Muscle layer of duodenum (tissue), 2 donors: ENCODE results near the gene GRAMD2A.
A peak's percentile ranks its signal among the peaks of the same experiment; 100 is the strongest.

Experiments used
- H3K27ac ChIP-seq: one replicate; pipeline ENCODE4 v1.7.0; 2013; ENCODE audit warnings: mild to moderate bottlenecking, low read length
- H3K27me3 ChIP-seq: one replicate; pipeline ENCODE4 v1.7.0; 2013; ENCODE audit warnings: low read depth, mild to moderate bottlenecking, control low read depth, low read length
- H3K36me3 ChIP-seq, 2 donors: one replicate each; pipeline ENCODE4 v1.7.0; 2013; ENCODE audit warnings: low read length in 2 of 2, control low read depth in 1 of 2, mild to moderate bottlenecking in 1 of 2; ENCODE audit not compliant: insufficient read depth in 2 of 2, control insufficient read depth in 1 of 2
- H3K4me1 ChIP-seq, 2 donors: one replicate each; pipeline ENCODE4 v1.7.0; 2013; ENCODE audit warnings: low read length in 2 of 2, mild to moderate bottlenecking in 2 of 2, control low read depth in 1 of 2, moderate library complexity in 1 of 2; ENCODE audit not compliant: insufficient read depth in 2 of 2, control insufficient read depth in 1 of 2
- H3K4me3 ChIP-seq, 2 donors: one replicate each; pipeline ENCODE4 v1.7.0; 2013; ENCODE audit warnings: low read length in 2 of 2, low read depth in 1 of 2, mild to moderate bottlenecking in 1 of 2
- H3K9me3 ChIP-seq, 2 donors: one replicate each; pipeline ENCODE4 v1.7.0; 2013; ENCODE audit warnings: low read length in 2 of 2, control low read depth in 1 of 2, mild to moderate bottlenecking in 1 of 2; ENCODE audit not compliant: control insufficient read depth in 1 of 2
- donor health status: healthy.

GRAMD2A gene

DNA sequence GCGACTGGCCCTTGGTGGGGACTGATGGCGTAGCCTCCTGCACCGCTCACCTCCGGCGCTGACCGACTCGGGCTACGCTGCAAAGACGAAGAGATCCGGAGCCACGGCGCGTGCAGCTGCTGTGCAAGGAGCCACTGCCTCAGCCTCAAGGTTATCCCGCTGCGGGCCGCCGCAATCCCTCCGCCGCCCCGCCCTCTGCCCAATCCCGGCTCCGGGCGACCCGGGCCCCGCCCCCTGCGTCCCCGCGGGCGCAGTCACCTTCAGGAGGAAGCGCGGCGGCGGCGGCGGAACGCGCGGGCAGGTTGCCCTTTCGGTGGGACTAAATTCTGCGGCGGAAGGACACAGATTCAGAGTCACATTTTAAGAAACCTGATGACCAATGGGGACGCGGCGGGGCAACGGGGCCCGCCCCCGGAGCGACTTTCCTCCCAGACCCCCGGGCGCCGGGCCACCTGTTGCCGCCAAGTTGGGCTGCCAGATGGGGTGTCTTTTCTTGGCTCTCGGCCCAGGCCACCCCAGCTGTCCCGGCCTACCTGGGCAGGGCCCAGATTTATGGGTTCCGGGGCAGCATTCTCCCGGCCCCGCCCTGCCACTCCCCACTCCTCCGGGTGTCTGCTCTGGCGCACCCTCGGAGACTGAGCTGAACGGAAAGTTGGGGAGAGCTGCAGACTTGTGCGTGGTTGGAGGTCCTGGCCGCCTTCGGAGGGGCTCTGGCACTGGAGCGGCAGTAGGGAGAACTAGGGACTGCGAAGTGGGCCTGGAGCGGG is 33.7 kb upstream of the GRAMD2A start, which contains the start of gene PKM:
Gene PKM, minus strand, starts transcription at position 125 of the 767 bp plus-strand sequence. CDS start 12,093 bp downstream, outside the sequence.
- Histone ChIP-seq H3K27ac (peak within 1 kb of the TSS; percentile 97), H3K36me3 (peaks cover 0 to 25% of the 10 kb centered on the region in 2 donors), H3K4me1 (peaks cover 29 to 44% of the 10 kb centered on the region in 2 donors), H3K4me3 (peak within 1 kb of the TSS; percentile 89 to 92), H3K9me3 (no peaks in the 10 kb centered on the region), H3K27me3 (no peaks in the 10 kb centered on the region)

DNA sequence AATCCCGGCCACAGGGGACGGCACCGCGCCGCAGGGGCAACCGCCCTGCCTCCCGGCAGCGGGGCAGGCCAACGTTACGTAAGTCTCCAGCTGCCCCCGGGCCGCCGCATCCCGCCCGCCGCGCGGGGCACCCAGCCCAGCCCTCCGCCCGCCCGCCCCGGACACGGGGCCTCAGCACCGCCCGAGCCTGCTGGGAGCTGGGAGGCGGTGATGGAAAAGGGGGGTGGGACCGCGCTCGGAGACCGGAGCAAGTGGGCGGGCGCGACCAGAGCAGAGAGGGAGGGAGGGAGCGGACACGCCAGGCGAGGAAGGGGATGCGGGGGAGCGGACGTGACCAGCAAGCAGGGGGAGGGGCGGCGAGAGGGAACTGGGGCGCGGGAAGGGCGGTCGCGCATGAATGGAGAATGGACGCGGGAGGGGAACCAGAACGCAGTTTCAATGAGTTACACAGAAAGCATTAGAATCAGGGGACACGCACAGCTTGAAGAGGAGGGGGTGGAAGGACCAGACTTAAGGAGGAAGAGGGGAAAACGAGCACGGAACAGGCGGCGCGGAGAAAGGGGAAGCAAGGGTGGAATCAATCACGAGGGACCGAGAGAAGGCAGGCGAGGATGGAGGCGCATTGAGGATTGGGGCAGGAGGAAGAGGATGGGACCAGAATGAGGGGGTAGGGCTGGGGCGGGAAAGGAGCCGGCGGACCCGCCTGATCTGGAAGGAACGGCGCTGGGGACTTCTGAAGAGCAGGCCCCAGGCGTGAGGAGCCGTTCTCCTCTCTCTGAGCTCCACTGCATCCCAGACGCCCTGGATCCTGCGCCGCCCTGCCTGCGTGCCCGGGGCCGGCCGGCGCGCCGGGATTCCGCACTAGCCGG is 32.8 kb upstream of the GRAMD2A start:
- Histone ChIP-seq H3K9me3 (no peaks in the 10 kb centered on the region), H3K4me3 (peak overlapping the region; percentile 84 to 92), H3K27ac (peak overlapping the region; percentile 97), H3K4me1 (peaks cover 29 to 49% of the 10 kb centered on the region in 2 donors), H3K27me3 (no peaks in the 10 kb centered on the region), H3K36me3 (peaks cover 0 to 25% of the 10 kb centered on the region in 2 donors)

DNA sequence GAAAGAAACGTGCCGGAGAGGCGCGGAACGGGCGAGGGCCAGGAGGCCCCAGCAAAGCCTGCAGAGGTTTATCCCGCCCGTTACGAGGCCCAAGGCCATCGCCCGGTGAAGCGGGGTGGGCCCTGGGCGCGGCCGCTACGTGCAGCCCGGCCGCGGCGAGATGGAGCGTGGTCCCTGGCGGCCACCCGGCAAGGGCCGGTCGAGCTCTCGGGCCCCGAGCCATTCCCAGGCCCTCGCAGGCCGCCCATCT is 32.3 kb upstream of the GRAMD2A start:
- H3K36me3 ChIP-seq: peaks cover 0 to 25% of the 10 kb centered on the region in 2 donors
- peaks cover 29 to 49% of the 10 kb centered on the region in 2 donors for H3K4me1 ChIP-seq
- no peaks in the 10 kb centered on the region for H3K9me3 ChIP-seq
- H3K27me3 ChIP-seq: no peaks in the 10 kb centered on the region
- H3K27ac ChIP-seq: peak overlapping the region; percentile 97
- peak overlapping the region; percentile 77 to 92 for H3K4me3 ChIP-seq

DNA sequence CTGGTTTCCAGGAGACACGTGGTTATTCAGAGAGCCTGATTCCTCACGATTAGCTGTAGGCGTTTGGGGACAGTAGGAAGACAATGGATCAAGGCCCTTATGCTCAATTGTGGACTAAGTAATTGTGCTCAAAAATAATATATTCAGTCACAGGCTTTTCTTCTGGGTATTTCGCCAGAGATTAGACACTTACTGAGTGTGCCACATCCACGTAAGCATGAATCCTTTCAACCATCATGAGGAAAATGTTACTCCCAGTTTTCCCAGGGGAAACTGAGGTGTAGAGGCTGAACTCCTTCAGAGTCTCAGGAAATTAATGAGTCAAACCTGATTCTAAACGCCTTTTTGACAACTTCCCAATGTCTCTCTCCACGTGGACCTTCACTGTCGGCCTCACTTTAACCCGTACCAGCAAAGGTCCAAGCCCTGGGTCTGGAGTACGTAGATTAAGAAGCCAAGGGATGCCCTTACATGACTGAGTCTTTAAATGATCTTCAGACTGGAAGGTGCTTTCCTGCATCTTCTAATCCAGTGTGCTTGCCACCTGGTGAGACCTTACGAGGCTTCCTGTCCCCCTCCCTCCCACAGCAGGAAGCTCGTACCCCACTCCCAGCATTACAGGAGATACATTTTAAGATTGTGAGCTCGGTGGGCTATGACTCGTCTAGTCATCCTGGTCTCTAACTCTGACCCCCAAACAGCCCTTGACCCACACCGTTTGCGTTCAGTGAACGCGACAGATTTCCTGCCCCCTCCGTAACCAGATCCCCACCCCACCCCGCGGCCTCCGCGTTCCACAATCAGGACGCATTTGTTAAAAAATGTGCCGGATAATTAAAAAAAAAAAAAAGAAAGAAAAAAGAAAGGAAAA is 31.7 kb upstream of the GRAMD2A start:
- H3K27me3 ChIP-seq: no peaks in the 10 kb centered on the region
- H3K4me1 ChIP-seq: peaks cover 29 to 49% of the 10 kb centered on the region in 2 donors
- peak overlapping the region; percentile 97 for H3K27ac ChIP-seq
- peak overlapping the region; percentile 77 to 92 for H3K4me3 ChIP-seq
- no peaks in the 10 kb centered on the region for H3K9me3 ChIP-seq
- H3K36me3 ChIP-seq: peaks cover 0 to 25% of the 10 kb centered on the region in 2 donors

DNA sequence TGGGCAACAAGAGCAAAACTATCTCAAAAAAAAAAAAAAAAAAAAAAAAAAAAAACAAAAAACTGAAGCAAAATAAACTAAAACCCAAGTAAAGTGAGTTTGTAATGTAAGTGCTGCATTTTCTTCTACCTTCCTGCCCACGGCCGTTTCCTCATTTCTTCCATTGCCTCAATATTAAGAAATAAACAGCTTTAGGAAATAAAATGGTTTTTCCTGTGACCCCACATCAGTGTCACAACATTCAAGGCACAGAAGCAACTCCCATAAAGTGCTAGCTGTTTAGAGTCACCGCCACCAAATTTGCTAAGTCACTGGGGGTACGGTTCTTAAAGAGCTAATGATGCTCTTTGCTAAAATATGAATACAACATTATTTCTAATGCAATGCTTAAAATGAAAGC is 30.1 kb upstream of the GRAMD2A start:
- Histone ChIP-seq H3K9me3 (no peaks in the 10 kb centered on the region), H3K27me3 (no peaks in the 10 kb centered on the region), H3K4me1 (peaks cover 29 to 47% of the 10 kb centered on the region in 2 donors), H3K27ac (peak overlapping the region; percentile 97), H3K36me3 (peaks cover 0 to 25% of the 10 kb centered on the region in 2 donors), H3K4me3 (peak overlapping the region; percentile 77 to 92)

DNA sequence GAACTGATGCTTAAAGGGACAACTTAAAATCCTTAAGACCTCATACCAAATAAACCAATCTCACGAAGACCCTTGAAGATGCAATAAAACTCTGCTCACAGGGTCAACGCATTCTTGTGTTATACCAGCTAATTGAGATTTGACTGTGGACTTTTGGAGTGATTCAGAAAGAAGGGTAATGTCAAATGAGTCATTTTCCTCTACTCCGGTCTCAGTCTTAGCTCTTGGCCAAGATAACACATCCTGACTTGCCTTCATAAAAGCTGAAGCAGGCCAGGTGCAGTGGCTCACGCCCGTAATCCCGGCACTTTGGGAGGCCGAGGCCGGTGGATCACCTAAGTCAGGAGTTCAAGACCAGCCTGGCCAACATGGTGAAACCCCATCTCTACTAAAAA is 29.6 kb upstream of the GRAMD2A start:
- Histone ChIP-seq H3K27ac (peak overlapping the region; percentile 86), H3K36me3 (peaks cover 0 to 25% of the 10 kb centered on the region in 2 donors), H3K4me1 (peaks cover 26 to 47% of the 10 kb centered on the region in 2 donors), H3K4me3 (no peak overlapping the region), H3K27me3 (no peaks in the 10 kb centered on the region), H3K9me3 (no peaks in the 10 kb centered on the region)

DNA sequence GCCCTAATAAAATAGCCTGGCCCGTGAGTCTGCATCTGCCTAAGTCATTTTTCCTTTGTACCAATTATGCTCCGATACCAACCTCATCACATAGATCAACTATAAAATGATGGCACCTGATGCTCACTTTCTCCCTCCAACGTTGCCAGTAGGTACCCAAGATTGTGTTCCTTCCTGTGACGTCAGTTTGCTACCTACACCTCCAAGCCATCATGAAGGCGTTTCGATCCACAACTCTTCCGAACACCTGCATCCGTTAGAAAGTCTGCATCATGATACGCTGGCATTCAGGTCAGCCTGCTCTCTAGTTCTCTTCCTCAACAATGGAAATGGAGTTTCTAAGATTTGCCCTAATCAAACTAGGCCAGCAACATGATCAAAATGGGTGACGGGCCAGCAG is 25.7 kb upstream of the GRAMD2A start:
- Histone ChIP-seq H3K9me3 (no peaks in the 10 kb centered on the region), H3K4me1 (peaks cover 14 to 38% of the 10 kb centered on the region in 2 donors), H3K27ac (no peak overlapping the region), H3K4me3 (no peak overlapping the region), H3K36me3 (peaks cover 8 to 20% of the 10 kb centered on the region in 2 donors), H3K27me3 (no peaks in the 10 kb centered on the region)

DNA sequence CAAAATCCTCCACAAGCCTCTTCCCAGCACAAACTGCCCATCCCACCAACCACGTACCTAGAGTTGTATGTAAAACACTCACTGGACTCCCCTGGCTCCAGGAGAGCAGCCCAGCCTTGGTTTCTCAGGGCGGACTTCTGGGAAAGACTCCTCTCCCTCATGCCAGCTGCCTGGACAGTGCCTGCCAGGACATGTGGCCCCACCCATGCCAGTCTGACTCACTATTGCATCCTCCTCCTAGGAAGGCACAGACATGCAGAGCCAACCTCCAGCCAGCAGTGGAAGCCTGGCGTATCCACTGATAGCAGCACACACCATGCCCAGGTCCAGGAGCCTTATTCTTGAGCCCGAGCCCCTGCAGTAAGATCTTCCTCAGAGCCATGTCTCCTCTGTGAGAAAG is 24.8 kb upstream of the GRAMD2A start:
- H3K27ac ChIP-seq: peak overlapping the region; percentile 1
- peaks cover 14 to 25% of the 10 kb centered on the region in 2 donors for H3K36me3 ChIP-seq
- no peaks in the 10 kb centered on the region for H3K9me3 ChIP-seq
- H3K27me3 ChIP-seq: no peaks in the 10 kb centered on the region
- H3K4me3 ChIP-seq: no peak overlapping the region
- H3K4me1 ChIP-seq: peaks cover 8 to 31% of the 10 kb centered on the region in 2 donors

DNA sequence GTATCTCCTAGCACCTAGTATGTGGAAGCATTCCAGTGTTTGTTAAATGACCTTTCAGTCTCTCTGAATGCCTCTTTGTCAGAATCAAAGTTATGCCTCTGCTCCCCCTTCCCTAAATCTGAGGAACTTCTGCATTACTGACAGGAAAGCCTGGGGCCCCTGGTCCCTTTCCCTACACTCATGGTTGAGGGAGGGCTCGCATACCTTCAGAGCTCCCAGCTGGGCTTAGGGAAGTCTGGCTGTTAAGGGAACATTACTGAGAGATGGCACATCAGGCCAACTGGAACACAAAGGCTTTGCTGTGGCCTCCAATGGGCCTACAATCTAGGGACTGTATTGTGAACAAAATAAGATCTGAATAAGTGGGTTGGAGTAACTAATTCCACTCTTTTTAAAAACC is 23.1 kb upstream of the GRAMD2A start:
- peaks cover 29 to 37% of the 10 kb centered on the region in 2 donors for H3K36me3 ChIP-seq
- no peaks in the 10 kb centered on the region for H3K27me3 ChIP-seq
- H3K4me3 ChIP-seq: no peak overlapping the region
- no peaks in the 10 kb centered on the region for H3K9me3 ChIP-seq
- H3K27ac ChIP-seq: no peak overlapping the region
- H3K4me1 ChIP-seq: peaks cover 0 to 15% of the 10 kb centered on the region in 2 donors

DNA sequence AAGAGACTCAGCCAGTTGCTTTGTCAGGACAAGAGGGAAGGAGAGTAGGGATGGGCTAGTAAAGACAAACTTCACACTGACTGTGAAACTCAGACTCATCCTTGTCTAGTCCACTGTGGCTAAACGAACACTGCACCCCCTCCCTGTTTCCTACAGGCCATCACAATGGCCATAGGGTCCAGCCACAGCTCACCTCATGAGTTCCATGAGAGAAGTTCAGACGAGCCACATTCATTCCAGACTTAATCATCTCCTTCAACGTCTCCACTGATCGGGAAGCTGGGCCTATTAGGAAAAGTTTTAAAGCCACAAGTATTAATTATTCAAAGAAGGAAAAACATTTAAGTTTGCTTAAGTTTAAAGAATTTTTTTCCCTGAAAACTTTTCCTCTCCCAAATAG is 19.6 kb upstream of the GRAMD2A start:
- peaks cover 43 to 56% of the 10 kb centered on the region in 2 donors for H3K36me3 ChIP-seq
- no peaks in the 10 kb centered on the region for H3K27me3 ChIP-seq
- H3K4me3 ChIP-seq: no peak overlapping the region
- H3K9me3 ChIP-seq: no peaks in the 10 kb centered on the region
- H3K27ac ChIP-seq: no peak overlapping the region
- peaks cover 0 to 10% of the 10 kb centered on the region in 2 donors for H3K4me1 ChIP-seq

DNA sequence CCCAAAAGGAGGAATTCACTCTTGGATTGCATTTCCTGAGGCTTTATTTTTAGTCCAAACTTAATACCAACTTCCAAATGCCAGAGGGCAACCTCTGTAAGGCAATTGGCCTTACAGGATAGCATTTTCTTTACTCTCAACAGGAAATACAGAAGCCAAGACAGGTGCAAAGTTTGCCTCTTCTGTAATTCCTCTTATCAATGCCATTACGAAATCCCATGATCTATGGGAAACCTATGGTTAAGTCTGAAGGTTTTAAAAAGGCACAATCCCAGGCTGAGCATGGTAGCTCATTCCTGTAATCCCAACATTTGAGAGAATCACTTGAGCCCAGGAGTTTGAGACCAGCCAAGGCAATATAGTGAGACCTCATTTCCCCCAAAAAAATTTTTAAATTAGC is 18.5 kb upstream of the GRAMD2A start:
- H3K4me3 ChIP-seq: no peak overlapping the region
- H3K27ac ChIP-seq: no peak overlapping the region
- peaks cover 0 to 5% of the 10 kb centered on the region in 2 donors for H3K4me1 ChIP-seq
- peaks cover 51 to 68% of the 10 kb centered on the region in 2 donors for H3K36me3 ChIP-seq
- no peaks in the 10 kb centered on the region for H3K27me3 ChIP-seq
- no peaks in the 10 kb centered on the region for H3K9me3 ChIP-seq
